Measurements from ENCODE around the gene CDK14. TPM values are rescaled to one million over a fixed set of nuclear protein-coding genes. Genes with fewer than 3 reads are reported as not detected.

Gene CDK14
- total and polyA plus RNA-seq, 2 of the 8 experiments (the other 6 are each of a cell fraction or from before 2014, with no cell fraction given) = 5.5 to 47.3 TPM

GRCh38 chr7:90592033-90592432 is 4.1 kb upstream of the CDK14 start (continued):
- TF ChIP-seq CHD7 (IDR thresholded peaks at IDR 0.05; ENCODE audit: insufficient replicate concordance, low read length) = no peak
